Activated CD8-positive, alpha-beta memory T cell treated with anti-CD3 and anti-CD28 coated beads for 48 hours (primary cell): ENCODE data around the gene DNASE1L2.
"Not testable (repeated sequence)": the region's sequence is repeated elsewhere in the genome, so short reads cannot be mapped to it uniquely, and the experiment has no call there.

ENCODE experiments used
- DNase-seq, 3 experiments: peaks; one replicate each; pipeline ENCODE4 v3.0.0-alpha.2; 2020; ENCODE audit warnings: low read depth in 2 of 3, low spot score in 2 of 3

DNASE1L2 gene

DNA sequence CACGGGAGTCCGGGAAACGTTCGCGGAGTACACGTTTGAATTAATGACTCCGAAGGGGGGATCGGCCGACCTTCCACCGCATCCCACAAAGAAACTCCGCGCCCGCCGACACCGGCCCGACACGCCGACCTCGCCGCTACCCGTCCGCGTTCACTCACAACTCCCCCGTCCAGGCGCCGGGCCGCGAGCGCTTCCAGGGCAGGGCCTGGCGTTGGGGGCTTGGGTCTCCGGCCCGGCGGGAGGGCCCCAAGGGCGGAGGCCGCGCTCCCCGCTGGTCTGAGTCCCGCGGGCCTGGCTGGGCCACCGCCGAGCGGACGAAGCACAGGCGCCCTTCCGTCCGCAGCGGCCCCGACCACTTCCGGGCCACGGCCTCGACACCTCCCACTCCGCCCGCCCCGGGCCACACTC is 31.3 kb downstream of the DNASE1L2 start:
- DNase-seq, result not testable (repeated sequence)

DNA sequence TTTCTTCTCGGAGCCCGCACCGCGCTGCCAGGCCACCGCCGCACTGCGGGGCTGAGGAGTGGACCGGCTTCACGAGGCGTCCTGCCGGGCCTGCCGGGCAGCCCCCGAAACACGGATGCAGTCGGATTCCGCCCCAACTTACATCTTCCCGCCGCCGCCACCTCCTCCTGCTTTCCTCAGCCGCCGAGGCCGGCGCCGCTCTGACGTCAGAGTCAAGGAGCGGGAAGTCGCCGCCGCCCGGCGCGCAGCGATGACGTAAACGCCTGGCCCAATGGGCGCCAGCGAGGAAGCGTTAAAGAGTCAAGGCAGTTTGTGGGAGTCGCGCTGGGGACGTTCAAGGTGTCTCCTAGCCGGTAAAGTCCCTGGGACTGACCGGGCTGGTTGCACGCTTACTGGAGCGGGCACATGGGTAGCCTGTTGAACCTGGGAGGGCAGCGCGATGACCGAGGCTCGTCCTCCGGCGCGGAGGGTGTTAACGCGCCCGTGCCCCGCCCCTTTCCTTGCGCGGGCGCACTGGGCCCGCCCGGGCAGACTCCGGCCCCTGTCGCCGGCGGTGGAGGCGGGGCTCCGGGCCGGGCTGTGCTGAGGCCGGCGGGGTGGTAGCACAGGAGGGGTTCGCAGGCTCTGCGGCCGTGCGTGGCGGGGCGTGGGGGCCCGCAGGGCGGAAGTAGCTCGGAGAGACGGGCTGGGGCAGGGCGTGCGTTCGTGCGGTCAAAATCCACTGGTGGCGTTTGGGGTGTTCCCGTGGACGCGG is 31.8 kb downstream of the DNASE1L2 start, which contains the start of gene RNPS1:
RNPS1 (minus strand) TSS at position 214 of the 754 bp plus-strand sequence. CDS start 3,483 bp downstream, outside the sequence.
- DNase-seq, result peak; percentile 95 to 99 (median 98)

DNA sequence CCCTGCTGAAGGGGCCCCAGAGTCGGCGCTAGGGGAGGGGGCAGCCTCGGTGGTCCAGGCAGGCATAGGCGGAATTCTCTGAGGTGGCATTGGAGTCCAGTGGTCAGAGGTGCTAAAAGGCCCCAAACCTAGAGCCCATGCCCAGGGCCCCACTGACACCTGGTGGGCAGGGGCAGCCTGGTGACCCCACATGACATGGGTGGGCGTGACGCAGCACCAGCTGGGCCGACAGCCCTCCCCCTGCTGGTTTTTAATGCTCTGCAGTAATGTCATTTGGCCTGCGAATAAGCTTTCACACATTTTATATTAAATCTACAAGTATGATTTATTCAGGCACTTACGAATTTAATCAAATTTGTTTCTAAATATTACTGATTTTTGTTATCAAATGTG is 33.8 kb downstream of the DNASE1L2 start:
- DNase-seq, result no peak

DNA sequence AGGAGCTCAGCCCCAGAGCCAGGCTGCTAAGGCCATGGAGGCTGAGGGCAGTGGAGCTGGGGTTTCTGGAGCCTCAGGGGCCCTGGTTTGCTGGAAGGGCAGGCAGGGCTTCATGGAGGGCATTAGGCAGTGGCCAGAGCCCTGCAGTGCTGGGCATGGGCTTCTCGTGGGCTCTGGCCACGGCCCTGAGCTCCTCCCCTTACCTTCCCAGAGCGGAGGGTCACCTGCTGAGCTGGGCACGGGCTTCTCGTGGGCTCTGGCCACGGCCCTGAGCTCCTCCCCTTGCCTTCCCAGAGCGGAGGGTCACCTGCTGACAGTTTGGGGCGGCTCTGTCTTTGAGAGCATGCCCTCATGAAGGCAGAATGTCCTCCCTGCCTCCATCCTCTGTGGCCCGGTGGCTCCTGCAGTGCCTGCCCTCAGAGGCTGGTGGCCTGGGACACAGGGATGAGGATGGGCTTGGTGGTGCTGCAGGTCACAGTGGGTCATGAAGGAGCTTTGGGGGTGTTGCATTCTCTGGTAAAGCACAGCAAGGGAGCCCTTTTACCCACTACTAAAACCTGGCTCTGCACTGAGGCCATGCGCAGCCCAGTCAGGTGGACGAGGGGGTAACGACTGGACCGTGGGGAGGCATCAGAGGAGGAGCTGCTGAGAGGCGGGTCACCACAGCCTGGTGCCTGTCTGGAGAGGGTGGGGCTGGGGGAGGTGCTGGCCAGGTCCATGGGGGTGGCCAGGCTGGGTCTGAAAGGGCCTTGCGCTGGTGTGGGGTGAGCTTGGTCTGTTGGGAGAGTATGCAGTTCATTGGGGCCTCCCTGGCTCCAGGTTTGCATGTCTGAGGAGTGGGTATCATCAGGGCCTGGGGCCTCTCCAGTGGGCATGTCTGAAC is 34.6 kb downstream of the DNASE1L2 start:
- no peak for DNase-seq

DNA sequence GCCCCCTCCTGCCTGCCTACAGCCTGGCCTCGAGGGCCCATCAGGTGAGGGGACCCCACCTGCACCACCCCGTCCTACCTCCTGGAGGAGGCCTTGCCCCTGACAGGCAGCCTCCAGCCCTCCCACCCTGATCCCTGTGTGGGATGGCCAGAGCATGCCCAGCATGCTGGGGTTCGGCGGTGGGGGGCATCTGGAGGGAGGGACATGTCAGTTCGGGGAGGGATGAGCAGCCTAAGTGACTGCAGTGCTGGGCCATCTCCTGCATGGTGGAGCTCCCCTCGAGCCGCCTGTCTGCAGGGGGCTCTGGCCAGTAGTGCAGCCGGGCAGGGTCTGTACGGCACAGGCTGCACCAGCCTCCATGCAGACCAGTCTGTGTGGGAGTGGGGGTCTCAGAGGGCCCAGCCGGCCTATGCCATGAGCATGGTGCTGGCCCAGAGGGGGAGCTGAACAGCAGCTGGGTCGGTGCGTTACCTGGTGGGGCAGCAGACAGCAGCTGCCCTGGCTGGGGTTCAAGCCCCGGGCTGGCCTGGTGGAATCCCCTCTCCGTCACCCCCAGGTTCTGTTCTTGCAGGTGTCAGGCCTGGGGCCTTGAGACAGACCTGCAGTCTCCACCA is 35.7 kb downstream of the DNASE1L2 start:
- DNase-seq, result no peak

DNA sequence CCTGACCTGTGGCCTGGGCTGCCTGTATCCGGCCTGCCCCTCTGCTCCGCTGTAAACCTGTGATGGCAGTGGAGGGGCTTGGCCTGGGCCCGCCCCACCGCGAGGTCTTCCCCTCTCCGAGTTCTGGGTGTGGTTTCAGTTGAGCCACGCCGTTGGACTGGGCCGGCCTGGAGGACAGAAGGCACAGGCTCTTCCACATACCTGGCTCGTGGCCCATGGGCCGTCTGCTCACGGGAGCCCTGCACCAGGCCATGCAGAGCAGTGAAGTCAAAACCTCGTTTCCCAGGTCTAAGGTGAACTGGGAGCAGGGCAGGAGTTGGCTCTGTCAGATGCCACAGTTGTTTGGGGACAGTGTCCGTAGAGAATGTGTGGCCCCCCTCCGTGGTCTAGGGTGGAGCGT is 37.2 kb downstream of the DNASE1L2 start:
- DNase-seq, result no peak

DNA sequence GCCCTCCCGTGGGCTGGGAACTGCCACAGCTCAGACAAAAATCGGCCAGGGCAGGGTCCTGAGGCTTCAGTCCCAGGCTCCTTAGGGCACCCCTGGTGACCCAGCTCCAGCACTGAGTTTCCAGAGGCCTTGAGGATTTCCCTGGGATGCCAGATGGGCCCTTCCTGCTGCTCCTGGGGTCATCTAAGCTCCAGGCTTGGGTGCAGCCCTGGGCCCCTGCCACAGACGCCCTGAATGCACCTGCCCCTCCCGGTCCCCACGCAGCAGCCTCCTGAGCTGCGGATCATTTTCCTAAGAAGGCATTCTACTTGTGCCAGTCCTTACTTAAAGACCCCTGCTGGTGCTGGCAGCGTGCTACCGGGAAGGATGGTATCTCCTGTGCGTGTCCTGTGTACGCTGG is 37.7 kb downstream of the DNASE1L2 start:
- DNase-seq, result no peak

DNA sequence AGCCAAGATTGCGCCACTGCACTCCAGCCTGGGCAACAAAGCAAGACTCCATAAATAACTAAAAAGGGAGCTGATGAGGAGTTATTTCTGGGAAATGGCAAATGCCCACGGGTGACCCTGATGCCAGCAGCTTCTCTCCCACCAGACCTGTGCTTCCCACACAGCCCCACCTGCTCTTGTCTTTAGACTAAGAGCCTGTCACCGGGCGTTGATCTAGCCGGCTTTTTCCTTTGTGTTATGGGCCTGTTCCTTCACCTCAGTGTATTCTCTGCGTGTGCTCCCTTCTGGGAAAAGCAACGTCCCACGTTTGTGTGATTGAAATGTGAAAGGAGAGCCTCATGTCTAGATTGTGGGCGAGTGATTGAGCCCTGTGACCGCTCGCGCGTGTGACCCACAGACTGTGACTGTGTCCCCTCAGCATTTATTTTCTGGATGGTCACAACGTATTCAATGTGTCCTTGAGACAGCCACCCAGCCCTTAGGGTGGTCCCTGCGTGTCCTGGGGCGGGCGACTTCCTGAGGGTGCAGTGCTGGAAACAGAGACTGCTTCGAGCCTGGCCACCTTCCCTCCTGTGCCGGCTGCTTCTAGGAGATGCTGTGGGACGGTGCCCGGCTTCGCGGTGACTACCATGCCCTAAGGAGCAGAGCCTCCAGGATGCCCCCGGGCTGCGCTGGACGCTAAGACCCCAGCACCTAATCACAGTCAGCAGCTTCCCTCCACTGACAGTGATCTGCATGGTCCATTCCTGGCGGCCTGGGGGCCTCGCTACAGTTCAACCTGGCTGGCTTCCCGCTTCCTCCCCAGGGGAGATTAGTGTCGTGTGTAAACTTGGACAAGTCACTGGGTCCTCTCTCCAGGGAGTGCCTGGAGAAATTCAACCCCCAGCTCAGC is 39.5 kb downstream of the DNASE1L2 start:
- no peak for DNase-seq

DNA sequence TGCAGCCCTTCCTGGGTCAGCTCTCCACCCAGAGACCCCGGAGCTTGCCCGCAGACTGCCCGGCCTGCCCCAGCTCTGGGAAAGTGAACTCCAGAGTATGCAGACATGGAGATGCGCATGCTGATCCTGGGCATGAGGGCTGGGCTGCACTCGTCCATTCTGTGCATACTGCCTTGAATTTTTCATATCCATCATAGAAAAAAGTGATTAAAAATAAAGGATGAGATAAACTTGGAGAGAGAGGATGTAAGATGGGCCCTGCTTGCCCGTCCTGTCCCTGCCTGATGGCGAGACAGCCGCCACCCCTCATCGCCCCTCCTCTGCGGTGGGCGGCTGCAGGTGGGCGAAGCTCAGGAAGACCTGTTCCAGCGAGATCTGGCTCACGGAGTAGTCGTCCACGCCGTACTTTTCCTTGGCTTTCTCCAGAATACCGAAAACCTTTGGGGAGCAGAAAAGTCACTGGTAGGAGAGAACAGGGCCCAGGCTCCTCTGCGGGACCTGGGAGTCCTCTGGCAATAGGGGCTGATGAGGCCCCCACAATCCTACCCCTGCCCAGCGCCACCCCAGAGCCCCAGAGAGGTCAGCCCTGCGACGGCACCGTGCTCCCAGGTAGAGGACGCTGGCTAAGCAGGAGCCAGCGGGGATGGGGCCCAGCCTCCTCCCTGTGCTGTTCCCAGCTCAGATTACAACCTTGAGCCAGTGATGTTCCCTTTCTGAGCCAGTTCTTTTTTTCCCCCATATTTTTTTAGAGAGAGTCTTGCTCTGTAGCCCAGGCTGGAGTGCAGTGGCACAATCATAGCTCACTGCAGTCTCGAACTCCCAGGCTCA is 40.3 kb downstream of the DNASE1L2 start:
- no peak for DNase-seq

DNA sequence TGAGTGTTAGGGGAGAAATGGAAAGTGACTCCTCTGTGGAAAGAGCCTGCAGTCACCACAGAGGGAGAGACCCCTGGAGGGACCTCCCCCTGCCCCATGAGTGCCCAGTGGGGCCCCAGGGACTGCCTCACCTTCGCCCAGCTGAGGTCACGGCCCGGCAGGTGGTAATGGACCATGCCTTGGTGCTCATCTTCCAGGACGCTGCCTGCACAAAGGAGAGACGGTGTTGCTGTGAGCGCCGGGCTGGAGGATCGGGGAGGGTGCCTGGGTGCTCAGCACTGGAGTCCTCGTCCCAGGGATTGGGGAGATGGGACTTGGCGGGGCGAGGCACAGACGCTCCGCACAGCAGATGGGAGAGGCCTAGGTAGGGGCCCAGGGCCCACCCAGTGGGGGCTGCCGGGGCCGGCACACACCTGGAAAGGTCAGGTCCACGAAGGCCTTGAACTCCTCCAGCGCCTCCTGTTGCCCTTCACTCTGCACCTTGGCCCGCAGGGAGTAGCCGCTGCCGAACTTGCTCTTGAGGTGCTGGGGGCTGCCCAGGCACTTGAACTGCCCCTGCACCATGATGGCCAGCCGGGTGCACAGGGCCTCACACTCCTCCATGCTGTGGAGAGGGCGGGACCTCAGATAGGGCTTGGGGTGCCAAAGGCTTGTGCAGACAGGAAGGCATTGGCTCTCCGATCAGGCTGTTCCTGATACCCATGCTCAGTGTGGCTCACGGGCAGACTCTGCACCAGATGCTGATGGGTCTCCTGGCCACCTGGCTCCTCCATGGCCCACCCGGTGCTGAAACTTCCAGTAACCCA is 41.4 kb downstream of the DNASE1L2 start:
- no peak for DNase-seq

DNA sequence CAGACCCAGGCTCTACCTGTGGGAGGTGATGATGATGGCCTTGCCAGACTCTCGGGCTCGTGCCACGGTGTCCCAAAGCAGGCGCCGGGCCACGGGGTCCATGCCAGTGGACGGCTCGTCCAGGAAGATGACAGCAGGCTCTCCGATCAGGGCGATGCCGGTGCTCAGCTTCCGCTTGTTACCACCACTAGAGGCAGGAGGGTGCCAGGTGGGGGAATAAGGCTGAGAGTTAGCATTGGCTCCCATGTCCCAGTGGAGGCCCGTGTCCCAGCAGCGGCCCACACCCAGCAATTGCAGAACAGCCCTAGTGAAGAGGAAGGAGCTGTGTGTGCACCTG is 42.0 kb downstream of the DNASE1L2 start:
- DNase-seq, result no peak

DNA sequence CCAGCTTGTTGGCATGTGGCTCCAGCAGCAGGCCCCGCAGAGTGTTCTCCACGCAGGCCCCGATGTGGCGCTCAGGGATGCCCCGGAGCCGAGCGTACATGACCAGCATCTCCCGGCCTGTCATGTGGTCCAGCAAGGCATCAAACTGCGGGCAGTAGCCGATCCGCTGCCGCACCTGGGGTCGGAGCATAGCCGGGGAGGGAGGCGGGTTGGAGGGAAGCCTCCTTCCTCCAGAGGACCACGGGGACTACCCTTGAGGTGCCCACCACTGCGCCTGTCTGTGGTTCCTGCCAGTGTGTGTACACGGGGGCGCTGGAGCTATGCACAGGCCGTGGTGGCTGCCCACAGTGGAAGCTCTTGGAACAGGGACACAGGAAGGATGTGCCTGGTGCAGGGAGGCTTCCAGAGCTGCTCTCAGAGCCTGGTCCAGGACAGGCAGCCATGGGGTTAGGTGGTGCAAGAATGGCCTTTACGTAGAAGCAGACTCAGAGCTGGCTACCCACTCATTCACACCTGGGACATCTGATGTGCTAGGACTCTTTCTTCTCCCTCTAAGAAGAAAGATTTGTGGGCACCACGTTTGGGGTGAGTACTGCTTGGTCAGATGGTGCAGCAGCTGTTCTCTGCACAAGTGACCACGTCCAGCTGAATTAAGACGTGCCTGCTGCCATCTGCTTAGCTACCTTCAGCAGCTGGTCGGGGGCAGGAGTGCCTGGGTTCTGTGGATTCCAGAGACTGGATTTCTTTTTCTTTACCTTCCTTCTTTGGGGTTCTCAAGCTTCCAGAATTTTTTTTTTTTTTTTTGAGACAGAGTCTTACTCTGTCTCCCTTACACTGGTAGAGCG is 42.9 kb downstream of the DNASE1L2 start:
- DNase-seq, result no peak

DNA sequence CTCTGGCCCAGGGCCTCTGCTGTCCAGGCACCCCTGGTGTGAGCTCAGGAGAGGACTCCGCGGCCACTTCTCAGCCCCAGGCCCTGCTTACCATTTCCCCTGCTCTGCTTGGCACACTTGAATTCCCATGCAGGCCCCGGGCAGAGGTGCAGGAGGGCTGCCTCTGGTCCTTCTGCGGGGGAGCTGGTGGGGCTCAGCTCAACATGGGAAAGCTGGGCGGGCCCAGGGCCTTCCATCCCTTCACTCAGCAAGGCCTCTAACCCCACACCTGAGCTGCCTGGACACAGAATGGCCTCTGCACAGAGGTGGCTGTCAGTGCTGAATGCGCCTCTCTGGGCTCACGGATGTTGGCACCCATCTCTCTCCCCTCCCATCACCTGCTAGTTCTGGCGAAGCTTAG is 44.2 kb downstream of the DNASE1L2 start:
- DNase-seq, result no peak

DNA sequence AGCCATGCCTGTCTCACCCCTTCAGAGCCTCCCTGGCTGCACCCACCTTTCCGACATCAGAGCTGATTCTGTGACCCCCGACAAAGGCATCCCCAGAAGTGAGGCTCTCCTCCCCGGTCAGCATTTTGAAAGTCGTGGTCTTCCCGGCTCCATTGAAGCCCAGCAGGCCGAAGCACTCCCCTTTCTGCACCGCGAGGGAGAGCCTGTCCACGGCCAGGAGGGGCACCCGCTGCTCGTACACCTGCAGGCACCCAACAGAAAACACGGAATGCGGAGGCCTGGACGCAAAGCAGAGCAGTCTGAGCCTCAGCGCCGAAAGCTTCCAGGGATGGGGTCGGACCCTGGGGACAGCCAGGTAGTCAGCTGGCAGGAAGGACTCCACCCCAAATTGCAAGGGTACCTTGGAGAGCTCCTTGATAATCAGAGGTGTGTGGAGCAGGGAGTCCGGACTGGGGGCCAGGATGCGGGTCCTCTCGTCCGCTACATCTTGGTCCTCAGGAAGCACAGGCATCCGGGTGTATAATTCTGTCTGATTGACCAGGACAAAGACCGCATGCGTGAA is 44.8 kb downstream of the DNASE1L2 start:
- DNase-seq, result no peak

DNA sequence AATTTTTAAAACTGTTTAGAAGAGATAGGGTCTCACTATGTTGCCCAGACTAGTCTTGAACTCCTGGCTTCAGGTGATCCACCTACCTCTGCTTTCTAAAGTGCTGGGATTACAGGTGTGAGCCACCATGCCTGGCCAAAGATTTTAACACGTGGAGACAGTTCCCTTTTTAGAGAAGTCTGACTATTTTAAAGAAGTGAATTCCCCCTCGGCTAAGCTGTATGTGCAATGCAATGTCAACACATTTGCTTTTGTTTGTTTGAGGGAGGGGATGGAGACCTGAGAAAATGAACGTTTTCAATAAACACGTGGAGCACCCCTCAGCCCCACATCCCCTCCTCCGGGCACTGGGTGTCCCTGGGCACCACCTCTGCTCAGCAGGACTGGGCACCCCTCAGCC is 46.0 kb downstream of the DNASE1L2 start:
- no peak for DNase-seq

DNA sequence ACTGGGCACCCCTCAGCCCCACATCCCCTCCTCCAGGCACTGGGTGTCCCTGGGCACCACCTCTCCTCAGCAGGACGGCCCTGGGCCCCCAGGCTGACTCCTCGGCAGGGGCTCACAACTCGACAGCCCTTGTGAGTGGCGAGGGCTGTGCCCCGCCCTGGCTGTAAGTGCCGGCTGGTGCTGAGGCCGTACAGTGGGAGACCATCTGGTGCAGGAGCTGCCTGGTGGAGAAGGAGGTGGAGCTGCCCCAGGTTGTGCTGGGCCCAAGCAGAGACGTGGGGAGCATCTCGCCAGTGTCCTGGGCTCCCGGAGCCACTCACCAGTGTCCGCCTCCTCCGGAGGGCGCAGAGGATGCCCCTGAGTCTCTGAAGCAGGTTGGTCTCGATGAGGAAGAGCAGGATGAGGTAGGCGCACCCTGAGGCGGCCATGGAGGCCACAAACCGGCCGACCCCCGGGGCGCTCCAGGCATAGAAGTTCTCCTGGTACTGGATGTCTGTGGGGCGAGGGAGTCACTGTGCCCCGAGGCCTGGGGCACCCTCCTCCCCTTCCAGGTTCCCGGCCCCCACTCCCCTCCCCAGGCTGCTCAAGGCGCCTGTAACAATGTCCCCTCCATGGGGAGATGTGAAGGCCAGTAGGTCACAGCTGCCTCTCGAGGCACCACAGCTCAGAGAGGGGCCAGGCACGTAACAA is 46.8 kb downstream of the DNASE1L2 start:
- DNase-seq, result no peak

DNA sequence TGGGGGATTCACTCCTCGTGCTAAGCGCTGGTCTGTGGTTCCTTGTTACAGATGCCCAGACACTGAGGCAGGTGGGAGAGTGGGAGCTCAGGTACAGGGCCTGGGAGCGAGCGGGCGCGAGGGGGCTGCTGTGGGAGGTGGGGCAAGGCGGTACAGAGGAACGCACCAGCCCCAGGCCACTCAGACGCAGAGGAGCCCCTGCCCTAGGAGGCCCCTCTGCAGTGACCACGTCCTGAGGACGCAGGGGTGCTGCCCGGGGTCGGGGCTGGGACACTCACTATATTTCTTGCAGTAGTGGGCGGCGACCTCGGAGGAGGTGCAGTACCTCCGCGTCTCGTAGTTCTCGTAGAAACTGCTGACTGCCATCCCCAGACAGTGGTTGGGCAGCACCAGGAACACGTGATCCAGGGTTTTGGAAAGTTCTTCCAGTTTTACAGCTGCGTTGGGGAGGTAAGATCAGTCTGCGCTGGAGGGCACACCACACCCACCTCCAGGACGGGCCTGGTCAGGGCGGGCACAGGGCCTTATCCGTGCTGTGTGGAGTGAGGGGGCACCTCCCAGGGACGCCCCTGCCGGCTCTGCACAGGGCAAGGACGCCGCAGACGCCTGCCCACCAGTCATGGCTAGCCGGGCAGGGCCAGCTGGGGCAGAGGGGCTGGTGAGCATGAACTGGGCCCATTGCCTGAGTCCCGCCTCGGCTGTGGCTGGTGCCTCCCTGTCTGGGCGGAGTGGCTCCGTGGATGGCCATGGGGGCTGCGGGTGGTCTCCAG is 47.9 kb downstream of the DNASE1L2 start:
- DNase-seq, result no peak
